HCEC 1CT (cell line): ENCODE data around the gene DNASE1L2.
A peak's percentile ranks its signal among the peaks of the same experiment; 100 is the strongest.

Source experiments
- DNase-seq: peaks from one replicate; pipeline ENCODE4 v3.0.0-alpha.2; 2017

DNASE1L2 gene

GRCh38 chr16:2204416-2205103 is 31.7 kb upstream of the DNASE1L2 start:
- no peak for DNase-seq

DNA sequence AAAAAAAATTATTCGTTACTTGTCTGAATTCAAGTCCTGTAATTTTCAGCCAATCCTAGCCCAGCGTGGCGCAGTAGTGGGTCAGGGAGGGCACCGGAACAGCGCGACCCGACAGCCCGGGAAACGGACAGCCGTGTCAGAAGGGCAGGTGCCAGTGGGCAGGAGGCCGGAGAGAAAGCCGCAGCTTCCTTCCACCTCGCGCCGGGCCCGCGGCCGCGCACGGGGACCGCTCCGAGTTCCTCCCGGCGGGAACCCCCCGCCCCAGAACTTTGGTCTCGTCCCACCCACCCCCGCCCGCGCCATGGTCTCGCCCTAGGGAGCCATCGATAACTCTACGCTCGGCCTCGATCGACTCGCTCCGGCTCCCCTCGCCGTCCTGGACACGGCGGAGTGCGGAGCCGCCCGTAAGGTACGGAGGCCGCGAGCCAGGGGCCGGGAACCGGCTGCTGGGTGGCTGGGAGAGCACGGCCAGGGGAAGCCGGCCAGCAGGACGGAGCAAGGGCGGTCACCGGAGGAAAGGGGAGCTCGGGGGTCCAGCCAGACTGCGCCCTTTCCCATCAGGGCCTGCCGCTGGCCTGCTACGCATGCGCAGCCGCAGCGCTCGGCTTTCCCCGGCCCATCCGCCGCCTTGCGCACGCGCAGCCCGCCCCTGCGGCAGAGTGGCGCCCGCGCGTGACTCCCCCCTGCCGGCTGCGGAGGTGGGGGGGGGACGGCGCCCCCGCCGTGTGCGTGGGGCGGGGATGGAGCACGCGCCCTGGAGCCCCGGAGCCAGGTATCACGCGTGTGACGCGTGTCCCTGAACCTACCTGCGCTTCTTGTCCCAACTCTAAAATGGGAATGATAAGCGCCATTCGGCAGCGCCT is 30.9 kb upstream of the DNASE1L2 start, which contains the start of gene MLST8:
MLST8 (plus strand) TSS at position 351 of the 863 bp plus-strand sequence. CDS start 632 bp downstream, outside the sequence.
- peak; percentile 74 for DNase-seq

GRCh38 chr16:2205967-2206313 is 30.3 kb upstream of the DNASE1L2 start:
- DNase-seq = peak; percentile 15

DNA sequence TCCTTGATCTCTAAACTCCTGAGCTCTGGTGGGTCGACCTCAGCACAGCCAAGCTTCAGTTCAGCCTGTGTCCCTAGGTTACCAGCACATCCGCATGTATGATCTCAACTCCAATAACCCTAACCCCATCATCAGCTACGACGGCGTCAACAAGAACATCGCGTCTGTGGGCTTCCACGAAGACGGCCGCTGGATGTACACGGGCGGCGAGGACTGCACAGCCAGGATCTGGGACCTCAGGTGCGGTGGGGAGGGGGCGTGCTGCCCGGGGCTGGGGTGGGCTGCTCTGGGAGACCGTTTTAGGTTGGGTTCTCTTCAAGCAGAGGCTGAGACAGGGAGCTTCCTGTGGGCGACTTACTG is 29.8 kb upstream of the DNASE1L2 start:
- DNase-seq = no peak

DNA sequence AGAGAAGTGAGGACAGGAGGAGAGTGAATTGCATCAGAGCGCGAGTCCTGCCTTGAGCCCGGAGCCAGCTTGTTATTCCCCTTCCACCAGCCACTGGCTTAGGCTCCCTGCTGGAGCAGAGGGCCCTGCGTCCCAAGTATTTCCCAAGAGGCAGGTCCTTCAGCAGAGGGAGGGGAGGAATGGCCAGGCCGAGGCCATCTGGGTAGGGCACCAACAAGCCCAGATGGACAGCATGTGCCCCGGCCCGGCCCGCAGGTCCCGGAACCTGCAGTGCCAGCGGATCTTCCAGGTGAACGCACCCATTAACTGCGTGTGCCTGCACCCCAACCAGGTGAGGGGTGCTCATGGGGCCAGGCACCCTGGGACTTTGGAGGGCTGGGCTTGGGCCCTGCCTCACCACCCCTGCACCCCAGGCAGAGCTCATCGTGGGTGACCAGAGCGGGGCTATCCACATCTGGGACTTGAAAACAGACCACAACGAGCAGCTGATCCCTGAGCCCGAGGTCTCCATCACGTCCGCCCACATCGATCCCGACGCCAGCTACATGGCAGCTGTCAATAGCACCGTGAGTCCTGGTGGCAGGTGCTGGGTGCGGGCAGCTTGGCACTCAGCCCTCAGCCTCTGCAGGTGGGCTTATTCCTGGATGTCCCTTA is 29.3 kb upstream of the DNASE1L2 start:
- no peak for DNase-seq

DNA sequence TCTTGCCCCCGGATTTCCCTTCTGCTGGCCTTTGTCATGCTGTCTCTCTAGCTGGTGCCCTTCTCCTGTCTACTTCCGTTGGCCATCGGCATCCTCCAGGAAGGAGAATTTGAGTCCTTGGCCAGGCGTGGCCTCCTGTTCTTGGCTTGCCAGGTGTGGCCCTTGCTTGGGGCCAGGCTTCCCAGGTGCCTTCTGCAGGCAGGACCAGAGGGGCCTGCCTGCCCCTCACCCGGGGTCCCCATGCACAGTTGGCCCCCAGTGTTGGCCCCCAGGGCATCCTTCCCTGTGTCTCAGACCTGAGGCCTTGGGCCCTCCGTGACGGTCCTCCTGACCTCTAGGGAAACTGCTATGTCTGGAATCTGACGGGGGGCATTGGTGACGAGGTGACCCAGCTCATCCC is 28.4 kb upstream of the DNASE1L2 start:
- DNase-seq = no peak

- DNase-seq = no peak
These were observed 27.9 kb upstream of the DNASE1L2 start for GRCh38 chr16:2208308-2208707.

- no peak for DNase-seq
These were observed 27.5 kb upstream of the DNASE1L2 start for GRCh38 chr16:2208772-2209171.

DNA sequence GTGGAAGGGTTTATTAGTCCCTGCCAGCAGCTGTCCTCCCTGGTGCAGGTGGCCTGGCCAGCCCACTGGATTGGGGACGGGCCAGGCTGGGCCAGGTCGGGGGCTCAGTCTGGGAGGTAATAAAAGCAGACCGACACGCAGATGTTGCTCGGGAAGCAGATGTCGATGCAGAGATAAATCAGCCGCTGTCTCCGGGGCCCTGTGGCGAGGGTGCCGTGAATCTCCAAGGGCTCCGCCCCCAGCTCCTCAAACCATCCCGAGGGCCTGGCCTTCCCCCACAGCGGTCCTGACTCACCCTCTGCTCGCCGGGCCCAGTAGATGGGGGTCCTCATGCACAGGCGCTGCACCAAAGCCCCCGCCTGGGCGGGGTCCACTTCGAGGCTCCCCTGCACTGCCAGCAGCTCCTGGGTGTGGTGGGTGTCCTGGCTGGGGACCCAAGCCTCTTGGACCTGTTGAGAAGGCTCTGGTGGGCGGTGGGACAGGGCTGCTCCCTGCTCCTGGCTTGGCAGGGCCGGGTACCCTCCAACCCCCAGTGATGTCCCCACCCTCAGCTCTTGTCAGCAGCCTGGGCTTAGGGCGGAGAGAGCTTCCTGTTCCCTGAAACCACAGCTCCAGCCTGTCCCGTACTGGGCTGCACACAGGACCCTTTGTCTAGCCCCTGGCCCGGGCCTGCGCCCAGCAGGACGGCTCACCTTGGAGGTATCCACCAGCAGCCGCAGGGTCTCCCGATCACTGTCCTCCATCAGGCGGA is 26.8 kb upstream of the DNASE1L2 start:
- no peak for DNase-seq

DNA sequence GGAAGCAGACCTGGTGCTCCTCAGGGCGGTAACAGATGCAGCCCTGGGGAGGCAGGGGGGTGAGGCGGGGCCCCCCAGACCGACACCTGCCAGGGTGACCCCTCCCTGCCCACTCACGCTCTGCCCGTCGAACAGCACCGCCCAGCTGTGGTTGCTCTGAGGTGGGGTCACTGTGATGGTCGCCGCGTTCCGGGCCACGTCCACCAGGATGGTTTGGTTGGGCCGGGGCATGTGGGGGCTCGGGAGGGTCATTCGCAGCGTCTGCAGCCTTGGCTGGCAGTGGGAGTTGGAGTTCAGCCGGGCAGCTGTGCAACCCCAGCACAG is 26.3 kb upstream of the DNASE1L2 start:
- no peak for DNase-seq

GRCh38 chr16:2210386-2211365 is 25.6 kb upstream of the DNASE1L2 start, which contains the start of gene BRICD5:
Gene BRICD5 (minus strand): TSS chr16:2210863. CDS start chr16:2210833, 30 bp downstream.
- no peak for DNase-seq

DNA sequence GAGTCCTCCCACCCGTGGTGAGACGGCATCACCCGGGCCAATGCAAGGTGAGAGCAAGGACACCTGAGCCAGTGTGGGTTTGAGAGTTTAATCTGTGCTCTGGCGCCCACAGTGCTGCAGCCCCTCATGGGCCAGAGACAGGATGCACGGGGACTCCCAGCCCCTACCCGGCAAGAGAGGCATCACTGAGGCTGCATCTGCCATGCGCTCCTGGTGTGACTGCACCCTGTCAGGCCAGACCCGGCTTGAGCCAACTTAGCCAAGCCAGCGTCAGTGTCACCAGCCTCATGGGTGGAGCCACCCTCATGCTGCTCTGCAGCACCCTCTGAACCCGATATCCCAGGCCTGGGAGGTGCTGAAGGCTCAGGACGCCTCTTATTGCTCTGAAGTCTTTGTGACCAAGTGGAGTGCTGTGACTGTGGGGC is 24.3 kb upstream of the DNASE1L2 start:
- no peak for DNase-seq

- no peak for DNase-seq
These were observed 23.6 kb upstream of the DNASE1L2 start for GRCh38 chr16:2212362-2213324.

DNA sequence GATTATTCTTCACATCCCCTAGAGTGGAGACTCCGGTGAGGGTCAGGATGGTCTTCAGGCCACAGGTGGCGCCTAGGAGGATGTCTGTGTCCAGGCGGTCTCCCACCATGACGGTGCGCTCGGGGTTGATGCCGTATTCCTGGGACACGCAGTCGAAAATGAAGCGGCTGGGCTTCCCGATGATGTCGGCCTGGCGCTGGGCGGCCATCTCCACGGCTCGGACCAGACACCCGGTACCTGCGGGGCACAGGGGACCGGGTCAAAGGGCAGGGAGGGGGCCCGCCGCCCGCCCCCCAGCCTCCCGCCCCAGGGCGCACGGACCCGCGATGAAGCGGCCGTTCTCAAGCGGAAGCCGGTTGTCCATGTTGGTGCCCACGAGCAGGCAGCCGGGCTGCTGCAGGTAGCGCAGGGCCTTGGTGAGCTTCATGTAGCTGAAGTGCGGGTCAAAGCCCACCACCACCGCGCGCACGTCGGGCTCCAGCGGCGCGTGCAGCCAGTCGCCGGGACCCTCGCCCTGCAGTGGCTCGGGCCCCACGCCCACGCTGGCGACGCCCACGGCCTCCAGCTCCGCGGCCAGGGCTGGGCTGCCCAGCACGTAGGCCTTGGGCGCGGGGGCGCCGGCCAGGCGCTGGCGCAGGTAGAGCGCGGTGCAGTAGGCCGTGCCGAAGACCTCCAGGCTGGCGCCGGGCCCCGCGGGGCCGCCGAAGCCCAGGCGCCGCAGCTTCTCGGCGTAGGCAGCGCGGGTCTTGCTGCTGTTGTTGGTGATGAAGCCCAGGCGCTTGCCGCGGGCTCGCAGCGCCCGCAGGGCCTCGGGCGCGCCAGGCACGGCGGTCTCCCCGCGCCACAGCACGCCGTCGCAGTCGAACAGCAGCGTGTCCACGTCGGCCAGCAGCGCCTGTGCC is 22.2 kb upstream of the DNASE1L2 start:
- DNase-seq = no peak

DNA sequence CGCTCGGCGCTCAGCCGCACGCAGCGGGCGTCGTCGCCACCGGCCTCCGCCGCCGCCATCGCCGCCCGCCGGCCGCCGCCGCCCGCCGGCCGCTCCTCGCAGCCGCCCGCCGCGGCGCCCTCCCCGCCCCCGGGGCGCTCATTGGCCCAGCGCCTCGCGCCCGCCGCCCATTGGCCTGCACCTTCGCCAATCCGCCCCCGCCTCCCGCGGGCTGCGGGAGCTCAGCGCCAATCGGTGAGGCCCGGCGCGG is 21.6 kb upstream of the DNASE1L2 start, which contains the start of gene PGP:
PGP (minus strand) TSS at position 122 of the 250 bp plus-strand sequence; CDS start at position 59, 63 bp downstream.
- DNase-seq = no peak

DNA sequence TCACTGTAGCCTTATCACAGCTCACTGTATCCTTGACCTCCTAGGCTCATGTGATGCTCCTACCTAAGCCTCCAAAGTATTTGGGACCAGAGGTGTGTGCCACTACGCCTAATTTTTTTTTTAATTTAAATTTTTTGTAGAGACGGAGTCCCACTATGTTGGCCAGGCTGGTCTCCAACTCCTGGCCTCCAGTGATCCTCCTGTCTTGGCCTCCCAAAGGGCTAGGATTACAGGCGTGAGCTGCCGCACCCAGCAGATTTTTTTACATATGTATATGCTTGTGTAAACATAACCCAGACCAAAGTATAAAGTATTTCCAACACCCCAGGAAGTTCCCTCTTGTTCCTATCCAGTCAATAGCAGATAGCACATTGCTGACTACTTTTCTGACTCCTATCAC is 19.9 kb upstream of the DNASE1L2 start:
- DNase-seq = no peak

- DNase-seq = peak; percentile 100
These were observed 12.9 kb upstream of the DNASE1L2 start, which contains the start of gene E4F1 for GRCh38 chr16:2223221-2223941. Gene E4F1 (plus strand): TSS chr16:2223591. CDS start chr16:2223614, 23 bp downstream.

GRCh38 chr16:2223942-2224486 is 12.2 kb upstream of the DNASE1L2 start:
- peak; percentile 10 for DNase-seq
